Measurements from ENCODE around the gene UQCRQ.

Gene UQCRQ

GRCh38 chr5:132876020-132876759 lies 9.7 kb downstream of the UQCRQ start:
- H3K9me3 ChIP-seq (ENCODE audit: control insufficient read depth, low read length), result no peaks in the 10 kb centered on the region
- H3K4me3 ChIP-seq (ENCODE audit: low read length), result no peak overlapping the region
- peaks cover 28% of the 10 kb centered on the region for H3K4me1 ChIP-seq (ENCODE audit: control insufficient read depth, insufficient read depth, low read length)
- H3K27me3 ChIP-seq (ENCODE audit: control insufficient read depth, insufficient read depth, low read length), result no peaks in the 10 kb centered on the region
- no peaks in the 10 kb centered on the region for H3K36me3 ChIP-seq (ENCODE audit: control insufficient read depth, insufficient read depth, low read length)
- no peak overlapping the region for H3K9ac ChIP-seq (ENCODE audit: low read length)

GRCh38 chr5:132877466-132877865 lies 11.0 kb downstream of the UQCRQ start:
- Histone ChIP-seq H3K36me3 (ENCODE audit: control insufficient read depth, insufficient read depth, low read length) (no peaks in the 10 kb centered on the region), H3K4me3 (ENCODE audit: low read length) (no peak overlapping the region), H3K9me3 (ENCODE audit: control insufficient read depth, low read length) (no peaks in the 10 kb centered on the region), H3K4me1 (ENCODE audit: control insufficient read depth, insufficient read depth, low read length) (peaks cover 23% of the 10 kb centered on the region), H3K9ac (ENCODE audit: low read length) (no peak overlapping the region), H3K27me3 (ENCODE audit: control insufficient read depth, insufficient read depth, low read length) (no peaks in the 10 kb centered on the region)

- Histone ChIP-seq H3K4me3 (ENCODE audit: low read length) (no peak overlapping the region), H3K9me3 (ENCODE audit: control insufficient read depth, low read length) (no peaks in the 10 kb centered on the region), H3K9ac (ENCODE audit: low read length) (no peak overlapping the region), H3K4me1 (ENCODE audit: control insufficient read depth, insufficient read depth, low read length) (peaks cover 18% of the 10 kb centered on the region), H3K27me3 (ENCODE audit: control insufficient read depth, insufficient read depth, low read length) (no peaks in the 10 kb centered on the region), H3K36me3 (ENCODE audit: control insufficient read depth, insufficient read depth, low read length) (no peaks in the 10 kb centered on the region)
Measured at GRCh38 chr5:132877938-132878337, 11.5 kb downstream of the UQCRQ start.

- Histone ChIP-seq H3K9ac (ENCODE audit: low read length) (no peak overlapping the region), H3K4me3 (ENCODE audit: low read length) (no peak overlapping the region), H3K27me3 (ENCODE audit: control insufficient read depth, insufficient read depth, low read length) (no peaks in the 10 kb centered on the region), H3K36me3 (ENCODE audit: control insufficient read depth, insufficient read depth, low read length) (no peaks in the 10 kb centered on the region), H3K4me1 (ENCODE audit: control insufficient read depth, insufficient read depth, low read length) (no peaks in the 10 kb centered on the region), H3K9me3 (ENCODE audit: control insufficient read depth, low read length) (no peaks in the 10 kb centered on the region)
Measured at GRCh38 chr5:132883261-132883834, 16.9 kb downstream of the UQCRQ start.

GRCh38 chr5:132884548-132884947 lies 18.1 kb downstream of the UQCRQ start:
- H3K36me3 ChIP-seq (ENCODE audit: control insufficient read depth, insufficient read depth, low read length), result no peaks in the 10 kb centered on the region
- H3K9ac ChIP-seq (ENCODE audit: low read length), result no peak overlapping the region
- no peak overlapping the region for H3K4me3 ChIP-seq (ENCODE audit: low read length)
- H3K4me1 ChIP-seq (ENCODE audit: control insufficient read depth, insufficient read depth, low read length), result no peaks in the 10 kb centered on the region
- no peaks in the 10 kb centered on the region for H3K27me3 ChIP-seq (ENCODE audit: control insufficient read depth, insufficient read depth, low read length)
- H3K9me3 ChIP-seq (ENCODE audit: control insufficient read depth, low read length), result no peaks in the 10 kb centered on the region

- Histone ChIP-seq H3K27me3 (ENCODE audit: control insufficient read depth, insufficient read depth, low read length) (no peaks in the 10 kb centered on the region), H3K4me1 (ENCODE audit: control insufficient read depth, insufficient read depth, low read length) (no peaks in the 10 kb centered on the region), H3K9ac (ENCODE audit: low read length) (no peak overlapping the region), H3K9me3 (ENCODE audit: control insufficient read depth, low read length) (no peaks in the 10 kb centered on the region), H3K36me3 (ENCODE audit: control insufficient read depth, insufficient read depth, low read length) (no peaks in the 10 kb centered on the region), H3K4me3 (ENCODE audit: low read length) (no peak overlapping the region)
Measured at GRCh38 chr5:132886064-132886823, 19.8 kb downstream of the UQCRQ start.

- Histone ChIP-seq H3K9ac (ENCODE audit: low read length) (no peak overlapping the region), H3K9me3 (ENCODE audit: control insufficient read depth, low read length) (no peaks in the 10 kb centered on the region), H3K4me3 (ENCODE audit: low read length) (no peak overlapping the region), H3K36me3 (ENCODE audit: control insufficient read depth, insufficient read depth, low read length) (peaks cover 3% of the 10 kb centered on the region), H3K4me1 (ENCODE audit: control insufficient read depth, insufficient read depth, low read length) (no peaks in the 10 kb centered on the region), H3K27me3 (ENCODE audit: control insufficient read depth, insufficient read depth, low read length) (no peaks in the 10 kb centered on the region)
Measured at GRCh38 chr5:132887283-132887682, 20.8 kb downstream of the UQCRQ start.

GRCh38 chr5:132889501-132889900 lies 23.1 kb downstream of the UQCRQ start:
- Histone ChIP-seq H3K27me3 (ENCODE audit: control insufficient read depth, insufficient read depth, low read length) (no peaks in the 10 kb centered on the region), H3K4me1 (ENCODE audit: control insufficient read depth, insufficient read depth, low read length) (no peaks in the 10 kb centered on the region), H3K4me3 (ENCODE audit: low read length) (no peak overlapping the region), H3K9ac (ENCODE audit: low read length) (no peak overlapping the region), H3K9me3 (ENCODE audit: control insufficient read depth, low read length) (no peaks in the 10 kb centered on the region), H3K36me3 (ENCODE audit: control insufficient read depth, insufficient read depth, low read length) (peaks cover 3% of the 10 kb centered on the region)

GRCh38 chr5:132890817-132891216 lies 24.4 kb downstream of the UQCRQ start:
- Histone ChIP-seq H3K27me3 (ENCODE audit: control insufficient read depth, insufficient read depth, low read length) (no peaks in the 10 kb centered on the region), H3K9ac (ENCODE audit: low read length) (no peak overlapping the region), H3K36me3 (ENCODE audit: control insufficient read depth, insufficient read depth, low read length) (peaks cover 3% of the 10 kb centered on the region), H3K9me3 (ENCODE audit: control insufficient read depth, low read length) (no peaks in the 10 kb centered on the region), H3K4me3 (ENCODE audit: low read length) (no peak overlapping the region), H3K4me1 (ENCODE audit: control insufficient read depth, insufficient read depth, low read length) (no peaks in the 10 kb centered on the region)

GRCh38 chr5:132895719-132896305 lies 29.4 kb downstream of the UQCRQ start:
- peaks cover 3% of the 10 kb centered on the region for H3K36me3 ChIP-seq (ENCODE audit: control insufficient read depth, insufficient read depth, low read length)
- no peak overlapping the region for H3K9ac ChIP-seq (ENCODE audit: low read length)
- no peaks in the 10 kb centered on the region for H3K4me1 ChIP-seq (ENCODE audit: control insufficient read depth, insufficient read depth, low read length)
- H3K27me3 ChIP-seq (ENCODE audit: control insufficient read depth, insufficient read depth, low read length), result no peaks in the 10 kb centered on the region
- H3K4me3 ChIP-seq (ENCODE audit: low read length), result no peak overlapping the region
- no peaks in the 10 kb centered on the region for H3K9me3 ChIP-seq (ENCODE audit: control insufficient read depth, low read length)

DNA sequence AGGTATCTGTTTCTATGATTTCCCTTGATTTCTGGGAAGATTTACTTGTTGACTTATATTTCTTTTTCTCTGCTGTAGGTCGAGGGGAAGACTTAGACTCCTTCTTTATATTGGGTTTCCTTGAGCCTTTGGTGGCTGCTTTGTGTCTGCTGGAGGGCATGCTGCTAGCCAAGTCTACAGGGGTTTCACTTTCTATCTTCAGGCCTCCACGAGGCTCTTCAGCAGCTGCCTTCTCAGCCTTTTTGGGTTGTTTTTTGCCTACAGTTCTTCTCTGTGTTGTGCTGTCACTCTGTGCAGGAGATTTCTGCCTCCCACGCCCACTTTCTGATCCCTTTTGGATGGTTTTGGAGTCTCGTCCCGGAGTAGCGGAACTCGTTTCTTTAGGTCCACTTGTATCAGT lies 30.2 kb downstream of the UQCRQ start:
- H3K27me3 ChIP-seq (ENCODE audit: control insufficient read depth, insufficient read depth, low read length), result no peaks in the 10 kb centered on the region
- no peaks in the 10 kb centered on the region for H3K4me1 ChIP-seq (ENCODE audit: control insufficient read depth, insufficient read depth, low read length)
- no peak overlapping the region for H3K9ac ChIP-seq (ENCODE audit: low read length)
- H3K9me3 ChIP-seq (ENCODE audit: control insufficient read depth, low read length), result no peaks in the 10 kb centered on the region
- H3K4me3 ChIP-seq (ENCODE audit: low read length), result no peak overlapping the region
- H3K36me3 ChIP-seq (ENCODE audit: control insufficient read depth, insufficient read depth, low read length), result peaks cover 3% of the 10 kb centered on the region

DNA sequence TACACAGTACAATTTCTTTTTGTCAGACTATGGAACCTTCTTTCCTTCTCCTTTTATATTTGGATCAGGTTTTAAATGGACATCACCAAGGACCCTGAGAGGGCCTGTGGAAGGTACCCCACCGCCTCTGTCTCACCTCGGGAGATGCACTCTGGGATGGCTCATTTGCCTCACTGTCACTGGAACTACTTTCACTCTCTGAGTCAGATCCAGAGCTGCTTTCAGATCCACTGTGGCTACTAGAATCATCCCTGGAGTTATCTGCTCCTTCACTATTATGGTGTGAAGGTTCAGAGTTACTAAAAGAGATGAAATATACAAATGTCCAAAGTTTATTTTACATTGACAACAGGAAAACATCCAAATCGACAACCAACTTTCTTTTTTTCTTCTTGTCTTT lies 31.7 kb downstream of the UQCRQ start:
- Histone ChIP-seq H3K27me3 (ENCODE audit: control insufficient read depth, insufficient read depth, low read length) (no peaks in the 10 kb centered on the region), H3K9me3 (ENCODE audit: control insufficient read depth, low read length) (no peaks in the 10 kb centered on the region), H3K36me3 (ENCODE audit: control insufficient read depth, insufficient read depth, low read length) (no peaks in the 10 kb centered on the region), H3K4me1 (ENCODE audit: control insufficient read depth, insufficient read depth, low read length) (no peaks in the 10 kb centered on the region), H3K4me3 (ENCODE audit: low read length) (no peak overlapping the region), H3K9ac (ENCODE audit: low read length) (no peak overlapping the region)
